H9 (cell line): Measurements from ENCODE around the gene NEURL2. TPM values are rescaled to one million over a fixed set of nuclear protein-coding genes. Genes with fewer than 3 reads are reported as not detected.

ENCODE experiments used
- DNase-seq: peaks from one replicate; pipeline ENCODE4 v3.0.0-alpha.2; 2017
- H2AFZ ChIP-seq: one replicate; pipeline ENCODE4 v1.6.1; 2013; ENCODE audit warnings: mild to moderate bottlenecking, low read length, control low read depth, moderate library complexity
- H2AK5ac ChIP-seq: 2 replicates; pipeline ENCODE4 v1.6.1; 2013; ENCODE audit warnings: low read length, control low read depth, mixed read lengths; ENCODE audit not compliant: insufficient read length
- H2BK120ac ChIP-seq: one replicate; pipeline ENCODE4 v1.6.1; 2013; ENCODE audit warnings: low read depth, mild to moderate bottlenecking, low read length, control low read depth, inconsistent platforms; ENCODE audit not compliant: poor library complexity, severe bottlenecking
- H2BK12ac ChIP-seq: 2 replicates; pipeline ENCODE4 v1.6.1; 2013; ENCODE audit warnings: low read length, control low read depth, mixed read lengths, low read depth; ENCODE audit not compliant: insufficient read length
- H2BK15ac ChIP-seq: 2 replicates; pipeline ENCODE4 v1.6.1; 2013; ENCODE audit warnings: low read depth, low read length, control low read depth
- H2BK20ac ChIP-seq: one replicate; pipeline ENCODE4 v1.6.1; 2013; ENCODE audit warnings: low read depth, mild to moderate bottlenecking, low read length, control low read depth, inconsistent platforms; ENCODE audit not compliant: poor library complexity, severe bottlenecking
- H2BK5ac ChIP-seq: 2 replicates; pipeline ENCODE4 v1.6.1; 2013; ENCODE audit warnings: low read length, control low read depth, mixed read lengths; ENCODE audit not compliant: insufficient read length
- H3K14ac ChIP-seq: 2 replicates; pipeline ENCODE4 v1.6.1; 2013; ENCODE audit warnings: low read length, control low read depth; ENCODE audit not compliant: insufficient read depth
- H3K18ac ChIP-seq: 2 replicates; pipeline ENCODE4 v1.6.1; 2013; ENCODE audit warnings: low read depth, mild to moderate bottlenecking, mixed read lengths, low read length, control low read depth; ENCODE audit not compliant: insufficient read length
- H3K23ac ChIP-seq: 2 replicates; pipeline ENCODE4 v1.6.1; 2013; ENCODE audit warnings: low read length, control low read depth, mixed read lengths, low read depth; ENCODE audit not compliant: insufficient read length
- H3K23me2 ChIP-seq: 2 replicates; pipeline ENCODE4 v1.6.1; 2013; ENCODE audit warnings: low read depth, mild to moderate bottlenecking, mixed read lengths, low read length, control low read depth; ENCODE audit not compliant: insufficient read length, poor library complexity, severe bottlenecking
- H3K27ac ChIP-seq: 2 replicates; pipeline ENCODE4 v1.5.1; 2013; ENCODE audit warnings: low read length, control low read depth, mixed read lengths, low read depth; ENCODE audit not compliant: insufficient read length
- H3K27me3 ChIP-seq: 2 replicates; pipeline ENCODE4 v1.6.1; 2013; ENCODE audit warnings: low read length, control low read depth, inconsistent platforms; ENCODE audit not compliant: insufficient read depth
- H3K4ac ChIP-seq: 2 replicates; pipeline ENCODE4 v1.6.1; 2013; ENCODE audit warnings: low read depth, mild to moderate bottlenecking, control low read depth, inconsistent platforms, low read length, moderate library complexity
- H3K4me1 ChIP-seq: 2 replicates; pipeline ENCODE4 v1.6.1; 2013; ENCODE audit warnings: low read length, control low read depth, inconsistent platforms; ENCODE audit not compliant: insufficient read depth
- H3K4me2 ChIP-seq: 2 replicates; pipeline ENCODE4 v1.6.1; 2013; ENCODE audit warnings: low read length, control low read depth, mixed read lengths; ENCODE audit not compliant: insufficient read length, insufficient read depth
- H3K56ac ChIP-seq: 2 replicates; pipeline ENCODE4 v1.6.1; 2013; ENCODE audit warnings: low read depth, mild to moderate bottlenecking, mixed read lengths, low read length, control low read depth; ENCODE audit not compliant: insufficient read length
- H3K79me1 ChIP-seq: 2 replicates; pipeline ENCODE4 v1.6.1; 2013; ENCODE audit warnings: low read depth, mild to moderate bottlenecking, moderate library complexity, low read length, control low read depth, inconsistent platforms; ENCODE audit not compliant: insufficient read depth, poor library complexity, severe bottlenecking
- H3K79me2 ChIP-seq: 2 replicates; pipeline ENCODE4 v1.6.1; 2013; ENCODE audit warnings: low read length, control low read depth, inconsistent platforms; ENCODE audit not compliant: insufficient read depth
- H3K9ac ChIP-seq: 2 replicates; pipeline ENCODE4 v1.6.1; 2013; ENCODE audit warnings: low read length, control low read depth, mixed read lengths; ENCODE audit not compliant: insufficient read length; ENCODE audit errors: extremely low read depth
- H3K9me3 ChIP-seq: one replicate; pipeline ENCODE4 v1.6.1; 2013; ENCODE audit warnings: low read depth, low read length, inconsistent platforms; ENCODE audit not compliant: control insufficient read depth
- H3T11ph ChIP-seq: one replicate; pipeline ENCODE4 v1.6.1; 2013; ENCODE audit warnings: mild to moderate bottlenecking, low read length, control low read depth, inconsistent platforms
- H4K20me1 ChIP-seq: one replicate; pipeline ENCODE4 v1.6.1; 2013; ENCODE audit not compliant: control insufficient read depth, insufficient read length, insufficient read depth
- H4K5ac ChIP-seq: 2 replicates; pipeline ENCODE4 v1.6.1; 2013; ENCODE audit warnings: low read depth, mild to moderate bottlenecking, mixed read lengths, low read length, control low read depth; ENCODE audit not compliant: insufficient read length
- H4K8ac ChIP-seq: replicated peaks from 2 replicates; pipeline ENCODE4 v1.6.1; 2013; ENCODE audit warnings: low read length, control low read depth, mixed read lengths, low read depth; ENCODE audit not compliant: insufficient read length
- H4K91ac ChIP-seq: 2 replicates; pipeline ENCODE4 v1.6.1; 2013; ENCODE audit warnings: low read depth, mild to moderate bottlenecking, moderate library complexity, mixed read lengths, low read length, control low read depth; ENCODE audit not compliant: insufficient read length
- H3K27ac Mint-ChIP-seq, 3 experiments: 2 replicates in 2 of 3; 3 replicates in 1 of 3; pipeline ENCODE4 v1.8.0; 2020 to 2021; ENCODE audit warnings: mixed read lengths in 3 of 3, mild to moderate bottlenecking in 1 of 3, moderate library complexity in 1 of 3
- H3K27me3 Mint-ChIP-seq: 2 replicates; pipeline ENCODE4 v1.8.0; 2021; ENCODE audit warnings: low read depth, mild to moderate bottlenecking, moderate library complexity, mixed read lengths
- H3K36me3 Mint-ChIP-seq, 3 experiments: 2 replicates in 2 of 3; 3 replicates in 1 of 3; pipeline ENCODE4 v1.8.0; 2020 to 2021; ENCODE audit warnings: low read depth in 3 of 3, mixed read lengths in 3 of 3; ENCODE audit not compliant: insufficient read depth in 1 of 3
- H3K4me1 Mint-ChIP-seq, 2 experiments: 2 replicates each; pipeline ENCODE4 v1.8.0; 2020; ENCODE audit warnings: mixed read lengths in 2 of 2
- H3K4me3 Mint-ChIP-seq, 2 experiments: 2 replicates in 1 of 2; 3 replicates in 1 of 2; pipeline ENCODE4 v1.8.0; 2020 to 2021; ENCODE audit warnings: mild to moderate bottlenecking in 2 of 2, mixed read lengths in 2 of 2, moderate library complexity in 1 of 2
- H3K9me3 Mint-ChIP-seq, 2 experiments: 2 replicates in 1 of 2; 3 replicates in 1 of 2; pipeline ENCODE4 v1.8.0; 2020; ENCODE audit warnings: mild to moderate bottlenecking in 2 of 2, mixed read lengths in 2 of 2, moderate library complexity in 1 of 2
- WGBS: extraction: QIAGEN DNeasy Blood & Tissue Kit; methylation state at CpG from one replicate; pipeline ENCODE4 v1.1.7; 2013; ENCODE audit warnings: missing lambda C conversion rate, low lambda C conversion rate, mixed read lengths; ENCODE audit not compliant: insufficient read length; ENCODE audit errors: extremely low coverage; 5-methylcytosine and 5-hydroxymethylcytosine counted together
- total RNA-seq: library from RNA; stranded (reverse); gene quantifications from 2 replicates; pipeline ENCODE4 v1.2.1, GENCODE V29; 2021
- TF ChIP-seq, protein P1 (sequence below): fragments of 200-600 bp; sonication (generic); conservative IDR thresholded peaks from 3 replicates; pipeline ENCODE4 v1.8.0; 2021; ENCODE audit warnings: antibody characterized with exemption, mild to moderate bottlenecking

NEURL2 gene
- total RNA-seq, 1 experiment from 2014 or later = 5.4 TPM

- no peak overlapping the region for H3K18ac ChIP-seq
- Mint-ChIP-seq H3K9me3 (no peaks in the 10 kb centered on the region), H3K36me3 (peaks cover 18 to 47% (median 42%) of the 10 kb centered on the region in 3 experiments), H3K27ac (no peak overlapping the region), H3K4me1 (peaks cover 5 to 10% of the 10 kb centered on the region in 2 experiments; a peak in 3 of 4 replicates), H3K27me3 (no peaks in the 10 kb centered on the region; the same call in 1 of the 2 replicates), H3K4me3 (no peak overlapping the region)
- H3K27ac ChIP-seq = no peak overlapping the region
- no peak overlapping the region for H3K9ac ChIP-seq
- H3K14ac ChIP-seq = no peak overlapping the region
- no peak overlapping the region for H2BK5ac ChIP-seq
- H3K79me1 ChIP-seq = no peaks in the 10 kb centered on the region
- no peak overlapping the region for H3K23ac ChIP-seq
- H2AK5ac ChIP-seq = no peak overlapping the region
- H2BK20ac ChIP-seq = no peak overlapping the region
- no peak overlapping the region for H2BK120ac ChIP-seq
- no CpG with 5 or more reads among the region's 12 CpGs for WGBS
- H2AFZ ChIP-seq = no peak overlapping the region
- no peak overlapping the region for H2BK12ac ChIP-seq
- H4K20me1 ChIP-seq = no peaks in the 10 kb centered on the region
- no peak for DNase-seq
- H4K91ac ChIP-seq = no peak overlapping the region
- no peak overlapping the region for H4K8ac ChIP-seq
- TF ChIP-seq, protein P1, sequence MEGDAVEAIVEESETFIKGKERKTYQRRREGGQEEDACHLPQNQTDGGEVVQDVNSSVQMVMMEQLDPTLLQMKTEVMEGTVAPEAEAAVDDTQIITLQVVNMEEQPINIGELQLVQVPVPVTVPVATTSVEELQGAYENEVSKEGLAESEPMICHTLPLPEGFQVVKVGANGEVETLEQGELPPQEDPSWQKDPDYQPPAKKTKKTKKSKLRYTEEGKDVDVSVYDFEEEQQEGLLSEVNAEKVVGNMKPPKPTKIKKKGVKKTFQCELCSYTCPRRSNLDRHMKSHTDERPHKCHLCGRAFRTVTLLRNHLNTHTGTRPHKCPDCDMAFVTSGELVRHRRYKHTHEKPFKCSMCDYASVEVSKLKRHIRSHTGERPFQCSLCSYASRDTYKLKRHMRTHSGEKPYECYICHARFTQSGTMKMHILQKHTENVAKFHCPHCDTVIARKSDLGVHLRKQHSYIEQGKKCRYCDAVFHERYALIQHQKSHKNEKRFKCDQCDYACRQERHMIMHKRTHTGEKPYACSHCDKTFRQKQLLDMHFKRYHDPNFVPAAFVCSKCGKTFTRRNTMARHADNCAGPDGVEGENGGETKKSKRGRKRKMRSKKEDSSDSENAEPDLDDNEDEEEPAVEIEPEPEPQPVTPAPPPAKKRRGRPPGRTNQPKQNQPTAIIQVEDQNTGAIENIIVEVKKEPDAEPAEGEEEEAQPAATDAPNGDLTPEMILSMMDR = no peak
- no peak overlapping the region for H3K4me2 ChIP-seq
- H3K56ac ChIP-seq = no peak overlapping the region
- no peaks in the 10 kb centered on the region for H3K79me2 ChIP-seq
- no peak overlapping the region for H3T11ph ChIP-seq
- H3K4me1 ChIP-seq = no peaks in the 10 kb centered on the region
- no peak overlapping the region for H2BK15ac ChIP-seq
- peaks cover 13% of the 10 kb centered on the region for H3K23me2 ChIP-seq
- no peaks in the 10 kb centered on the region for H3K27me3 ChIP-seq
- H4K5ac ChIP-seq = no peak overlapping the region
- H3K9me3 ChIP-seq = no peaks in the 10 kb centered on the region
- no peak overlapping the region for H3K4ac ChIP-seq
Observed at GRCh38 chr20:45894797-45895196, 3.8 kb upstream of the NEURL2 start.
